ENCODE results near the gene HUS1B.

DNA sequence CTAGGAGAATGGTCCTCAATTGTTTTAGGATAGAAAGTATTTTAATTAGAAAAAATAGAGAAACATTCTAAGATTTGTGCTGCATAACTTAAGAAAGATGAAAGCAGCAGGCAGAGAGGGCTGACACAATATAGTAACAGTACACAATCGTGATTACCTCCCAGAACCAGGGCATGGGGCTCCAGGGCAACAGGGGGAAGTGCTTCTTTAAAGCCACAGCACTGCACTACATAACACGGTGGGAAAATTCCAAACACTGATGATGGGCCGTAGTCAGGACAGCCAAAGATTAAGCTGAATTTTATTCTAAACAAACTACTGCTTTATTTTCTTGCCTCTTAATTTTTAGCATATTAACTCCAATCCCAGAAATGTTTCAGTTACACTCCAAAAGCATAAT is 21.6 kb upstream of the HUS1B start:
- TF ChIP-seq POLR2AphosphoS5 (IDR thresholded peaks at IDR 0.05; ENCODE audit: low read depth, low read length) (no peak), POLR2A (IDR thresholded peaks at IDR 0.05; ENCODE audit: low read depth, low read length) (no peak), SPI1 (IDR thresholded peaks at IDR 0.05; ENCODE audit: low read depth, low read length) (no peak), TAF1 (IDR thresholded peaks at IDR 0.05; ENCODE audit: low read depth, low read length) (no peak), POU2F2 (IDR thresholded peaks at IDR 0.05; ENCODE audit: low read depth, low read length) (no peak), PAX5 (IDR thresholded peaks at IDR 0.05; ENCODE audit: insufficient read depth, low read length, severe bottlenecking) (no peak)

All from GM12891 (cell line).